ENCODE measurements around the gene CISD3.
A peak's percentile ranks its signal among the peaks of the same experiment; 100 is the strongest.

GRCh38 chr17:38693700-38694329, 36.3 kb upstream of the CISD3 start:
- TF ChIP-seq CTCF (IDR thresholded peaks at IDR 0.05) (peak in 1 of 12 donors; percentile 27), POLR2A (IDR thresholded peaks at IDR 0.05) (no peak)

Measured in heart left ventricle (tissue), 13 donors.